HG03575 (cell line): ENCODE data around the gene APPBP2.
"Not testable (repeated sequence)": the region's sequence is repeated elsewhere in the genome, so short reads cannot be mapped to it uniquely, and the experiment has no call there.

Source experiments
- ATAC-seq: cut with Tn5 transposase; IDR thresholded peaks from one replicate; pipeline ENCODE4 v1.9.1; 2021; ENCODE audit not compliant: unreplicated experiment, insufficient number of reproducible peaks, low FRiP score; ENCODE audit errors: extremely low read depth

Gene APPBP2

GRCh38 chr17:60525685-60526514 is at the start of gene APPBP2:
Gene APPBP2 (minus strand): TSS chr17:60526242. CDS start chr17:60525931, 311 bp downstream.
- no peak for ATAC-seq

- ATAC-seq: no peak
These were observed 47.4 kb upstream of the APPBP2 start for GRCh38 chr17:60573236-60574051.

GRCh38 chr17:60565233-60565632 is 39.2 kb upstream of the APPBP2 start:
- ATAC-seq: no peak

GRCh38 chr17:60563743-60564142 is 37.7 kb upstream of the APPBP2 start:
- ATAC-seq: no peak

- no peak for ATAC-seq
These were observed 36.4 kb upstream of the APPBP2 start for GRCh38 chr17:60562421-60562820.

- ATAC-seq: no peak
These were observed 34.8 kb upstream of the APPBP2 start for GRCh38 chr17:60560860-60561257.

- no peak for ATAC-seq
These were observed 34.2 kb upstream of the APPBP2 start for GRCh38 chr17:60559995-60560859.

GRCh38 chr17:60559659-60559994 is 33.6 kb upstream of the APPBP2 start:
- ATAC-seq: no peak

GRCh38 chr17:60557805-60558204 is 31.8 kb upstream of the APPBP2 start:
- no peak for ATAC-seq

GRCh38 chr17:60555786-60556185 is 29.7 kb upstream of the APPBP2 start:
- ATAC-seq: no peak

GRCh38 chr17:60554377-60554788 is 28.3 kb upstream of the APPBP2 start:
- ATAC-seq: no peak

GRCh38 chr17:60552255-60552654 is 26.2 kb upstream of the APPBP2 start:
- not testable (repeated sequence) for ATAC-seq

- ATAC-seq: no peak
These were observed 22.9 kb upstream of the APPBP2 start for GRCh38 chr17:60548990-60549389.

- no peak for ATAC-seq
These were observed 19.6 kb upstream of the APPBP2 start for GRCh38 chr17:60545465-60546191.

- ATAC-seq: no peak
These were observed 16.0 kb upstream of the APPBP2 start for GRCh38 chr17:60542071-60542470.

GRCh38 chr17:60540460-60540859 is 14.4 kb upstream of the APPBP2 start:
- no peak for ATAC-seq

GRCh38 chr17:60539807-60540206 is 13.8 kb upstream of the APPBP2 start:
- no peak for ATAC-seq

- ATAC-seq: no peak
These were observed 12.7 kb upstream of the APPBP2 start for GRCh38 chr17:60538726-60539125.
